Ishikawa (cell line): ENCODE data around the gene DIS3L2.
A peak's percentile ranks its signal among the peaks of the same experiment; 100 is the strongest.

ENCODE experiments used
- CEBPB ChIP-seq: IDR thresholded peaks from 2 replicates; pipeline ENCODE4 v1.6.1; 2012
- CREB1 ChIP-seq: IDR thresholded peaks from 2 replicates; pipeline ENCODE4 v1.6.1; 2012; ENCODE audit warnings: low read depth
- EGR1 ChIP-seq: IDR thresholded peaks from 2 replicates; pipeline ENCODE4 v1.6.1; 2012
- EP300 ChIP-seq: IDR thresholded peaks from 2 replicates; pipeline ENCODE4 v1.6.1; 2012; ENCODE audit warnings: borderline replicate concordance
- FOXM1 ChIP-seq: IDR thresholded peaks from 2 replicates; pipeline ENCODE4 v1.6.1; 2012; ENCODE audit warnings: low read depth, borderline replicate concordance
- MAX ChIP-seq: IDR thresholded peaks from 2 replicates; pipeline ENCODE4 v1.6.1; 2012
- NFIC ChIP-seq: IDR thresholded peaks from 2 replicates; pipeline ENCODE4 v1.6.1; 2012
- RAD21 ChIP-seq: IDR thresholded peaks from 2 replicates; pipeline ENCODE4 v1.6.1; 2012; ENCODE audit warnings: low read depth
- REST ChIP-seq: IDR thresholded peaks from 2 replicates; pipeline ENCODE4 v1.6.1; 2012; ENCODE audit warnings: low read depth, mild to moderate bottlenecking
- TAF1 ChIP-seq: IDR thresholded peaks from 2 replicates; pipeline ENCODE4 v1.6.1; 2012; ENCODE audit warnings: low read depth, mild to moderate bottlenecking
- TCF12 ChIP-seq: IDR thresholded peaks from 2 replicates; pipeline ENCODE4 v1.6.1; 2012; ENCODE audit warnings: low read depth
- TEAD4 ChIP-seq: IDR thresholded peaks from 2 replicates; pipeline ENCODE4 v1.6.1; 2012
- USF1 ChIP-seq: IDR thresholded peaks from 2 replicates; pipeline ENCODE4 v1.6.1; 2012
- YY1 ChIP-seq: IDR thresholded peaks from 2 replicates; pipeline ENCODE4 v1.6.1; 2012; ENCODE audit warnings: low read depth
- ZBTB7A ChIP-seq: IDR thresholded peaks from 2 replicates; pipeline ENCODE4 v1.6.1; 2012; ENCODE audit warnings: low read depth

Gene DIS3L2

GRCh38 chr2:232195487-232195886, 234.0 kb downstream of the DIS3L2 start:
- no peak for TF ChIP-seq CEBPB
- no peak for TF ChIP-seq NFIC
- no peak for TF ChIP-seq USF1
- no peak for TF ChIP-seq MAX
- no peak for TF ChIP-seq RAD21
- TF ChIP-seq EGR1 = no peak
- TF ChIP-seq TEAD4 = no peak
- TF ChIP-seq TAF1 = no peak
- TF ChIP-seq EP300 = no peak
- TF ChIP-seq FOXM1 = no peak
- TF ChIP-seq CREB1 = no peak
- TF ChIP-seq YY1 = no peak
- TF ChIP-seq REST = no peak
- TF ChIP-seq ZBTB7A = no peak

- TF ChIP-seq TCF12 = no peak
- no peak for TF ChIP-seq MAX
- TF ChIP-seq YY1 = no peak
- TF ChIP-seq USF1 = no peak
- no peak for TF ChIP-seq CREB1
- no peak for TF ChIP-seq CEBPB
- TF ChIP-seq NFIC = no peak
Observed at GRCh38 chr2:232196802-232197201, 235.3 kb downstream of the DIS3L2 start.

- TF ChIP-seq YY1 (no peak), CREB1 (no peak)
Observed at GRCh38 chr2:232200195-232200594, 238.7 kb downstream of the DIS3L2 start.

- TF ChIP-seq USF1 (no peak), CREB1 (no peak), TEAD4 (no peak), CEBPB (no peak), FOXM1 (no peak), MAX (no peak), EP300 (no peak), TCF12 (no peak), REST (no peak), EGR1 (no peak), ZBTB7A (no peak), YY1 (no peak), NFIC (no peak), RAD21 (no peak), TAF1 (no peak)
Observed at GRCh38 chr2:232203166-232203891, 241.8 kb downstream of the DIS3L2 start.

- no peak for TF ChIP-seq EP300
- TF ChIP-seq TEAD4 = no peak
- no peak for TF ChIP-seq CEBPB
- TF ChIP-seq CREB1 = no peak
- TF ChIP-seq RAD21 = no peak
Observed at GRCh38 chr2:232203936-232204335, 242.4 kb downstream of the DIS3L2 start.

- TF ChIP-seq ZBTB7A (no peak), USF1 (peak; percentile 65)
Observed at GRCh38 chr2:232204457-232204931, 243.0 kb downstream of the DIS3L2 start.
